H9 (cell line): Measurements from ENCODE around the gene PPCDC. TPM values are rescaled to one million over a fixed set of nuclear protein-coding genes. Genes with fewer than 3 reads are reported as not detected.
A peak's percentile ranks its signal among the peaks of the same experiment; 100 is the strongest.

Experiments
- DNase-seq: peaks from one replicate; pipeline ENCODE4 v3.0.0-alpha.2; 2017
- H2AFZ ChIP-seq: one replicate; pipeline ENCODE4 v1.6.1; 2013; ENCODE audit warnings: mild to moderate bottlenecking, low read length, control low read depth, moderate library complexity
- H2AK5ac ChIP-seq: 2 replicates; pipeline ENCODE4 v1.6.1; 2013; ENCODE audit warnings: low read length, control low read depth, mixed read lengths; ENCODE audit not compliant: insufficient read length
- H2BK120ac ChIP-seq: one replicate; pipeline ENCODE4 v1.6.1; 2013; ENCODE audit warnings: low read depth, mild to moderate bottlenecking, low read length, control low read depth, inconsistent platforms; ENCODE audit not compliant: poor library complexity, severe bottlenecking
- H2BK12ac ChIP-seq: 2 replicates; pipeline ENCODE4 v1.6.1; 2013; ENCODE audit warnings: low read length, control low read depth, mixed read lengths, low read depth; ENCODE audit not compliant: insufficient read length
- H2BK15ac ChIP-seq: 2 replicates; pipeline ENCODE4 v1.6.1; 2013; ENCODE audit warnings: low read depth, low read length, control low read depth
- H2BK20ac ChIP-seq: one replicate; pipeline ENCODE4 v1.6.1; 2013; ENCODE audit warnings: low read depth, mild to moderate bottlenecking, low read length, control low read depth, inconsistent platforms; ENCODE audit not compliant: poor library complexity, severe bottlenecking
- H2BK5ac ChIP-seq: 2 replicates; pipeline ENCODE4 v1.6.1; 2013; ENCODE audit warnings: low read length, control low read depth, mixed read lengths; ENCODE audit not compliant: insufficient read length
- H3K14ac ChIP-seq: 2 replicates; pipeline ENCODE4 v1.6.1; 2013; ENCODE audit warnings: low read length, control low read depth; ENCODE audit not compliant: insufficient read depth
- H3K18ac ChIP-seq: 2 replicates; pipeline ENCODE4 v1.6.1; 2013; ENCODE audit warnings: low read depth, mild to moderate bottlenecking, mixed read lengths, low read length, control low read depth; ENCODE audit not compliant: insufficient read length
- H3K23ac ChIP-seq: 2 replicates; pipeline ENCODE4 v1.6.1; 2013; ENCODE audit warnings: low read length, control low read depth, mixed read lengths, low read depth; ENCODE audit not compliant: insufficient read length
- H3K23me2 ChIP-seq: 2 replicates; pipeline ENCODE4 v1.6.1; 2013; ENCODE audit warnings: low read depth, mild to moderate bottlenecking, mixed read lengths, low read length, control low read depth; ENCODE audit not compliant: insufficient read length, poor library complexity, severe bottlenecking
- H3K27ac ChIP-seq: 2 replicates; pipeline ENCODE4 v1.5.1; 2013; ENCODE audit warnings: low read length, control low read depth, mixed read lengths, low read depth; ENCODE audit not compliant: insufficient read length
- H3K27me3 ChIP-seq: 2 replicates; pipeline ENCODE4 v1.6.1; 2013; ENCODE audit warnings: low read length, control low read depth, inconsistent platforms; ENCODE audit not compliant: insufficient read depth
- H3K4ac ChIP-seq: 2 replicates; pipeline ENCODE4 v1.6.1; 2013; ENCODE audit warnings: low read depth, mild to moderate bottlenecking, control low read depth, inconsistent platforms, low read length, moderate library complexity
- H3K4me1 ChIP-seq: 2 replicates; pipeline ENCODE4 v1.6.1; 2013; ENCODE audit warnings: low read length, control low read depth, inconsistent platforms; ENCODE audit not compliant: insufficient read depth
- H3K4me2 ChIP-seq: 2 replicates; pipeline ENCODE4 v1.6.1; 2013; ENCODE audit warnings: low read length, control low read depth, mixed read lengths; ENCODE audit not compliant: insufficient read length, insufficient read depth
- H3K56ac ChIP-seq: 2 replicates; pipeline ENCODE4 v1.6.1; 2013; ENCODE audit warnings: low read depth, mild to moderate bottlenecking, mixed read lengths, low read length, control low read depth; ENCODE audit not compliant: insufficient read length
- H3K79me1 ChIP-seq: 2 replicates; pipeline ENCODE4 v1.6.1; 2013; ENCODE audit warnings: low read depth, mild to moderate bottlenecking, moderate library complexity, low read length, control low read depth, inconsistent platforms; ENCODE audit not compliant: insufficient read depth, poor library complexity, severe bottlenecking
- H3K79me2 ChIP-seq: 2 replicates; pipeline ENCODE4 v1.6.1; 2013; ENCODE audit warnings: low read length, control low read depth, inconsistent platforms; ENCODE audit not compliant: insufficient read depth
- H3K9ac ChIP-seq: 2 replicates; pipeline ENCODE4 v1.6.1; 2013; ENCODE audit warnings: low read length, control low read depth, mixed read lengths; ENCODE audit not compliant: insufficient read length; ENCODE audit errors: extremely low read depth
- H3K9me3 ChIP-seq: one replicate; pipeline ENCODE4 v1.6.1; 2013; ENCODE audit warnings: low read depth, low read length, inconsistent platforms; ENCODE audit not compliant: control insufficient read depth
- H3T11ph ChIP-seq: one replicate; pipeline ENCODE4 v1.6.1; 2013; ENCODE audit warnings: mild to moderate bottlenecking, low read length, control low read depth, inconsistent platforms
- H4K20me1 ChIP-seq: one replicate; pipeline ENCODE4 v1.6.1; 2013; ENCODE audit not compliant: control insufficient read depth, insufficient read length, insufficient read depth
- H4K5ac ChIP-seq: 2 replicates; pipeline ENCODE4 v1.6.1; 2013; ENCODE audit warnings: low read depth, mild to moderate bottlenecking, mixed read lengths, low read length, control low read depth; ENCODE audit not compliant: insufficient read length
- H4K8ac ChIP-seq: replicated peaks from 2 replicates; pipeline ENCODE4 v1.6.1; 2013; ENCODE audit warnings: low read length, control low read depth, mixed read lengths, low read depth; ENCODE audit not compliant: insufficient read length
- H4K91ac ChIP-seq: 2 replicates; pipeline ENCODE4 v1.6.1; 2013; ENCODE audit warnings: low read depth, mild to moderate bottlenecking, moderate library complexity, mixed read lengths, low read length, control low read depth; ENCODE audit not compliant: insufficient read length
- H3K27ac Mint-ChIP-seq, 3 experiments: 2 replicates in 2 of 3; 3 replicates in 1 of 3; pipeline ENCODE4 v1.8.0; 2020 to 2021; ENCODE audit warnings: mixed read lengths in 3 of 3, mild to moderate bottlenecking in 1 of 3, moderate library complexity in 1 of 3
- H3K27me3 Mint-ChIP-seq: 2 replicates; pipeline ENCODE4 v1.8.0; 2021; ENCODE audit warnings: low read depth, mild to moderate bottlenecking, moderate library complexity, mixed read lengths
- H3K36me3 Mint-ChIP-seq, 3 experiments: 2 replicates in 2 of 3; 3 replicates in 1 of 3; pipeline ENCODE4 v1.8.0; 2020 to 2021; ENCODE audit warnings: low read depth in 3 of 3, mixed read lengths in 3 of 3; ENCODE audit not compliant: insufficient read depth in 1 of 3
- H3K4me1 Mint-ChIP-seq, 2 experiments: 2 replicates each; pipeline ENCODE4 v1.8.0; 2020; ENCODE audit warnings: mixed read lengths in 2 of 2
- H3K4me3 Mint-ChIP-seq, 2 experiments: 2 replicates in 1 of 2; 3 replicates in 1 of 2; pipeline ENCODE4 v1.8.0; 2020 to 2021; ENCODE audit warnings: mild to moderate bottlenecking in 2 of 2, mixed read lengths in 2 of 2, moderate library complexity in 1 of 2
- H3K9me3 Mint-ChIP-seq, 2 experiments: 2 replicates in 1 of 2; 3 replicates in 1 of 2; pipeline ENCODE4 v1.8.0; 2020; ENCODE audit warnings: mild to moderate bottlenecking in 2 of 2, mixed read lengths in 2 of 2, moderate library complexity in 1 of 2
- CTCF ChIP-seq: fragments of 200-600 bp; sonication (generic); conservative IDR thresholded peaks from 3 replicates; pipeline ENCODE4 v1.8.0; 2021; ENCODE audit warnings: antibody characterized with exemption, mild to moderate bottlenecking
- WGBS: extraction: QIAGEN DNeasy Blood & Tissue Kit; methylation state at CpG from one replicate; pipeline ENCODE4 v1.1.7; 2013; ENCODE audit warnings: missing lambda C conversion rate, low lambda C conversion rate, mixed read lengths; ENCODE audit not compliant: insufficient read length; ENCODE audit errors: extremely low coverage; 5-methylcytosine and 5-hydroxymethylcytosine counted together
- total RNA-seq: library from RNA; stranded (reverse); gene quantifications from 2 replicates; pipeline ENCODE4 v1.2.1, GENCODE V29; 2021

Gene PPCDC
- total RNA-seq, 1 experiment from 2014 or later: 17.6 TPM

GRCh38 chr15:75098404-75098803, 75.0 kb downstream of the PPCDC start:
- H4K5ac ChIP-seq: no peak overlapping the region
- no peak overlapping the region for H3K4me2 ChIP-seq
- no peak overlapping the region for H2AK5ac ChIP-seq
- H3K27ac Mint-ChIP-seq: peak overlapping the region in 1 of 3 experiments; percentile 90; a peak in 1 of 7 replicates
- no peak overlapping the region for H3K14ac ChIP-seq
- no CpG with 5 or more reads among the region's 4 CpGs for WGBS
- H3K4me3 Mint-ChIP-seq: no peak overlapping the region
- H3K23me2 ChIP-seq: peaks cover 3% of the 10 kb centered on the region
- H3K27ac ChIP-seq: no peak overlapping the region
- H4K8ac ChIP-seq: no peak overlapping the region
- no peaks in the 10 kb centered on the region for H3K4me1 ChIP-seq
- H2BK5ac ChIP-seq: no peak overlapping the region
- no peak overlapping the region for H3K18ac ChIP-seq
- no peak overlapping the region for H2BK120ac ChIP-seq
- H4K91ac ChIP-seq: no peak overlapping the region
- no peak overlapping the region for H3K56ac ChIP-seq
- H2BK12ac ChIP-seq: no peak overlapping the region
- no peaks in the 10 kb centered on the region for H3K36me3 Mint-ChIP-seq
- no peak overlapping the region for H3K4ac ChIP-seq
- peaks cover 0 to 2% of the 10 kb centered on the region in 2 experiments; a peak in 2 of 5 replicates for H3K9me3 Mint-ChIP-seq
- no peaks in the 10 kb centered on the region for H3K9me3 ChIP-seq
- H2BK20ac ChIP-seq: no peak overlapping the region
- no peak for DNase-seq
- no peaks in the 10 kb centered on the region for H4K20me1 ChIP-seq
- H3K27me3 ChIP-seq: no peaks in the 10 kb centered on the region
- H2BK15ac ChIP-seq: no peak overlapping the region
- H3T11ph ChIP-seq: no peak overlapping the region
- no peak overlapping the region for H2AFZ ChIP-seq
- H3K79me1 ChIP-seq: no peaks in the 10 kb centered on the region
- H3K23ac ChIP-seq: no peak overlapping the region
- H3K79me2 ChIP-seq: no peaks in the 10 kb centered on the region
- H3K4me1 Mint-ChIP-seq: no peaks in the 10 kb centered on the region
- H3K27me3 Mint-ChIP-seq: peaks cover 5% of the 10 kb centered on the region
- H3K9ac ChIP-seq: no peak overlapping the region
- TF ChIP-seq CTCF: no peak

Other genes with a start within 250 kb of the PPCDC start
- 49.2 and 49.3 TPM in 2 replicates for gene CSK, start 241.5 kb upstream of the PPCDC start, total RNA-seq
- not detected in 2 replicates for gene LMAN1L, start 210.8 kb upstream of the PPCDC start, total RNA-seq
- gene CPLX3, start 197.0 kb upstream of the PPCDC start, total RNA-seq: not detected in 2 replicates
- gene ULK3, start 180.4 kb upstream of the PPCDC start, total RNA-seq: 31.1 and 34.0 TPM in 2 replicates
- gene SCAMP2, start 150.2 kb upstream of the PPCDC start, total RNA-seq: 49.0 and 50.2 TPM in 2 replicates
- 55.0 and 57.5 TPM in 2 replicates for gene MPI, start 133.5 kb upstream of the PPCDC start, total RNA-seq
- 60.3 and 69.0 TPM in 2 replicates for gene FAM219B, start 116.7 kb upstream of the PPCDC start, total RNA-seq
- 331 and 336 TPM in 2 replicates for gene COX5A, start 85.5 kb upstream of the PPCDC start, total RNA-seq
- 12.6 and 13.0 TPM in 2 replicates for gene RPP25, start 66.8 kb upstream of the PPCDC start, total RNA-seq
- 45.8 and 47.8 TPM in 2 replicates for gene SCAMP5, start 28.0 kb upstream of the PPCDC start, total RNA-seq
- 45.6 and 48.7 TPM in 2 replicates for gene C15orf39, start 178.3 kb downstream of the PPCDC start, total RNA-seq
- not detected in 2 replicates for gene GOLGA6C, start 234.7 kb downstream of the PPCDC start, total RNA-seq